IPS DF 6.9 (cell line): ENCODE results near the gene GPR61.

Experiments
- DNase-seq: peaks from one replicate; pipeline ENCODE4 v3.0.0-alpha.2; 2013; ENCODE audit warnings: low read depth, low spot score
- H3K27ac ChIP-seq: one replicate; pipeline ENCODE4 v1.5.1; 2013; ENCODE audit warnings: low read length, control low read depth
- H3K27me3 ChIP-seq: 2 replicates; pipeline ENCODE4 v1.6.1; 2013; ENCODE audit warnings: mild to moderate bottlenecking, low read length; ENCODE audit not compliant: control insufficient read depth, insufficient read depth
- H3K36me3 ChIP-seq: 2 replicates; pipeline ENCODE4 v1.6.1; 2013; ENCODE audit warnings: low read length; ENCODE audit not compliant: control insufficient read depth, insufficient read depth
- H3K4me1 ChIP-seq: 2 replicates; pipeline ENCODE4 v1.6.1; 2013; ENCODE audit warnings: low read length; ENCODE audit not compliant: control insufficient read depth, insufficient read depth
- H3K4me3 ChIP-seq: 2 replicates; pipeline ENCODE4 v1.5.1; 2013; ENCODE audit warnings: mild to moderate bottlenecking, low read length
- H3K9me3 ChIP-seq: 2 replicates; pipeline ENCODE4 v1.6.1; 2013; ENCODE audit warnings: low read length, inconsistent platforms; ENCODE audit not compliant: control insufficient read depth, insufficient read depth
- WGBS: extraction: QIAGEN DNeasy Blood & Tissue Kit; methylation state at CpG from one replicate; pipeline ENCODE4 v1.1.7; 2013; ENCODE audit warnings: mixed read lengths, missing lambda C conversion rate; ENCODE audit not compliant: insufficient read length, insufficient coverage; 5-methylcytosine and 5-hydroxymethylcytosine counted together

GPR61 gene

DNA sequence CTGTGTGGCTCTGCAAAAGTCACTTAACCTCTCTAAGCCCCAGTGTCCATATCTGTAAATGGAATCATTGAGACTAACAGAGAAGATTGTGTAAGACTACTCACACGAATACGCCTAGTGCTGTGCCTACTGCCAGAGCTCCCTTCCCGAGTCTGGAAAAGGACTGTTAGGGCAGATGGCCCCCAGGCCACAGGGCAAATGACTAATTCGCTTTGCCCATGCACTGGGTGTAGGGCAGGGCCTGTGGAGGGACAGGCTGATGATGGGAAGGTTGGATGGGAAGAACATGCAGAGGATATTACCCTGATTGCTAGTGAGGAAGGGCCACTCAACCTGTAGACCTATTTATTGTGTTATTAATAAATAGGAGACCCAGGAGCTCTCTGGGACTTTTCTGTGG lies 4.2 kb upstream of the GPR61 start:
- Histone ChIP-seq H3K36me3 (no peaks in the 10 kb centered on the region), H3K4me1 (no peaks in the 10 kb centered on the region), H3K9me3 (no peaks in the 10 kb centered on the region), H3K27ac (no peak overlapping the region), H3K4me3 (no peak overlapping the region), H3K27me3 (no peaks in the 10 kb centered on the region)
- no CpG with 5 or more reads among the region's 4 CpGs for WGBS
- DNase-seq = no peak

- H3K36me3 ChIP-seq = no peaks in the 10 kb centered on the region
- no peak overlapping the region for H3K4me3 ChIP-seq
- no CpG with 5 or more reads among the region's 5 CpGs for WGBS
- H3K9me3 ChIP-seq = no peaks in the 10 kb centered on the region
- no peak overlapping the region for H3K27ac ChIP-seq
- DNase-seq = no peak
- no peaks in the 10 kb centered on the region for H3K4me1 ChIP-seq
- no peaks in the 10 kb centered on the region for H3K27me3 ChIP-seq
These were observed 3.6 kb upstream of the GPR61 start for GRCh38 chr1:109535971-109536491.

- no peak for DNase-seq
- no CpG with 5 or more reads among the region's 9 CpGs for WGBS
These were observed 2.1 kb upstream of the GPR61 start for GRCh38 chr1:109537450-109538178.

GRCh38 chr1:109538827-109539555 lies 681 bp upstream of the GPR61 start:
- Histone ChIP-seq H3K27ac (no peak overlapping the region), H3K27me3 (no peaks in the 10 kb centered on the region), H3K4me1 (no peaks in the 10 kb centered on the region), H3K9me3 (no peaks in the 10 kb centered on the region), H3K36me3 (no peaks in the 10 kb centered on the region), H3K4me3 (no peak overlapping the region)
- no peak for DNase-seq
- WGBS = no CpG with 5 or more reads among the region's 9 CpGs

More at GRCh38 chr1:109537450-109538178, 2.1 kb upstream of the GPR61 start:
- Histone ChIP-seq H3K4me3 (no peak overlapping the region), H3K27ac (no peak overlapping the region), H3K27me3 (no peaks in the 10 kb centered on the region), H3K4me1 (no peaks in the 10 kb centered on the region), H3K9me3 (no peaks in the 10 kb centered on the region), H3K36me3 (no peaks in the 10 kb centered on the region)

GRCh38 chr1:109541102-109541501 lies 1.4 kb downstream of the GPR61 start:
- no CpG with 5 or more reads among the region's 3 CpGs for WGBS
- Histone ChIP-seq H3K9me3 (no peaks in the 10 kb centered on the region), H3K27me3 (no peaks in the 10 kb centered on the region), H3K4me3 (no peak overlapping the region), H3K4me1 (no peaks in the 10 kb centered on the region), H3K36me3 (no peaks in the 10 kb centered on the region), H3K27ac (no peak overlapping the region)
- no peak for DNase-seq

- H3K27me3 ChIP-seq = no peaks in the 10 kb centered on the region
- H3K4me1 ChIP-seq = no peaks in the 10 kb centered on the region
- DNase-seq = no peak
These were observed 3.0 kb downstream of the GPR61 start for GRCh38 chr1:109542657-109543056.

DNA sequence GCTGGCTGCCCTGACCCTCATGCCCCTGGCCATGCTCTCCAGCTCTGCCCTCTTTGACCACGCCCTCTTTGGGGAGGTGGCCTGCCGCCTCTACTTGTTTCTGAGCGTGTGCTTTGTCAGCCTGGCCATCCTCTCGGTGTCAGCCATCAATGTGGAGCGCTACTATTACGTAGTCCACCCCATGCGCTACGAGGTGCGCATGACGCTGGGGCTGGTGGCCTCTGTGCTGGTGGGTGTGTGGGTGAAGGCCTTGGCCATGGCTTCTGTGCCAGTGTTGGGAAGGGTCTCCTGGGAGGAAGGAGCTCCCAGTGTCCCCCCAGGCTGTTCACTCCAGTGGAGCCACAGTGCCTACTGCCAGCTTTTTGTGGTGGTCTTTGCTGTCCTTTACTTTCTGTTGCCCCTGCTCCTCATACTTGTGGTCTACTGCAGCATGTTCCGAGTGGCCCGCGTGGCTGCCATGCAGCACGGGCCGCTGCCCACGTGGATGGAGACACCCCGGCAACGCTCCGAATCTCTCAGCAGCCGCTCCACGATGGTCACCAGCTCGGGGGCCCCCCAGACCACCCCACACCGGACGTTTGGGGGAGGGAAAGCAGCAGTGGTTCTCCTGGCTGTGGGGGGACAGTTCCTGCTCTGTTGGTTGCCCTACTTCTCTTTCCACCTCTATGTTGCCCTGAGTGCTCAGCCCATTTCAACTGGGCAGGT lies 3.8 kb downstream of the GPR61 start:
- Histone ChIP-seq H3K27me3 (no peaks in the 10 kb centered on the region), H3K27ac (no peak overlapping the region), H3K36me3 (no peaks in the 10 kb centered on the region), H3K4me3 (no peak overlapping the region), H3K4me1 (no peaks in the 10 kb centered on the region), H3K9me3 (no peaks in the 10 kb centered on the region)
- no CpG with 5 or more reads among the region's 24 CpGs for WGBS
- DNase-seq = no peak

More at GRCh38 chr1:109542657-109543056, 3.0 kb downstream of the GPR61 start:
- Histone ChIP-seq H3K4me3 (no peak overlapping the region), H3K36me3 (no peaks in the 10 kb centered on the region), H3K27ac (no peak overlapping the region), H3K9me3 (no peaks in the 10 kb centered on the region)
- no CpG with 5 or more reads among the region's 10 CpGs for WGBS

DNA sequence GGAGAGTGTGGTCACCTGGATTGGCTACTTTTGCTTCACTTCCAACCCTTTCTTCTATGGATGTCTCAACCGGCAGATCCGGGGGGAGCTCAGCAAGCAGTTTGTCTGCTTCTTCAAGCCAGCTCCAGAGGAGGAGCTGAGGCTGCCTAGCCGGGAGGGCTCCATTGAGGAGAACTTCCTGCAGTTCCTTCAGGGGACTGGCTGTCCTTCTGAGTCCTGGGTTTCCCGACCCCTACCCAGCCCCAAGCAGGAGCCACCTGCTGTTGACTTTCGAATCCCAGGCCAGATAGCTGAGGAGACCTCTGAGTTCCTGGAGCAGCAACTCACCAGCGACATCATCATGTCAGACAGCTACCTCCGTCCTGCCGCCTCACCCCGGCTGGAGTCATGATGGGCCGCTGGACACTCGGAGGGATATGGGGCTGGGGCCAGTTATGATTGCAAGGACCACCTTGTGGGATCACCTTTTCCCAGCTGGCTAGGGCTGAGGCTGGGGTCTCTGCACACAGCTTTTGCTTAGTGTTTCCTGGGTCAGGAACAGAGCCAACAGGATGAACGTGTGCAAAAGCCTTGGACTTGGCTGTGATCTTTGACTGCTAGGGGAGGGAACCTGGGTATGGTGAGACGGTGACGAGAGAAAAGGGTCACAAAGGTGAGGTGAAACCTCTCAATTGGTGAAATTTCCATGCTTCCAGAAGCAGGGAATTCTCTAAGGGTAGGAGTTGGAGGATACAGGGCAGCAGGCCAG lies 4.5 kb downstream of the GPR61 start:
- no peaks in the 10 kb centered on the region for H3K36me3 ChIP-seq
- no peaks in the 10 kb centered on the region for H3K27me3 ChIP-seq
- DNase-seq = no peak

DNA sequence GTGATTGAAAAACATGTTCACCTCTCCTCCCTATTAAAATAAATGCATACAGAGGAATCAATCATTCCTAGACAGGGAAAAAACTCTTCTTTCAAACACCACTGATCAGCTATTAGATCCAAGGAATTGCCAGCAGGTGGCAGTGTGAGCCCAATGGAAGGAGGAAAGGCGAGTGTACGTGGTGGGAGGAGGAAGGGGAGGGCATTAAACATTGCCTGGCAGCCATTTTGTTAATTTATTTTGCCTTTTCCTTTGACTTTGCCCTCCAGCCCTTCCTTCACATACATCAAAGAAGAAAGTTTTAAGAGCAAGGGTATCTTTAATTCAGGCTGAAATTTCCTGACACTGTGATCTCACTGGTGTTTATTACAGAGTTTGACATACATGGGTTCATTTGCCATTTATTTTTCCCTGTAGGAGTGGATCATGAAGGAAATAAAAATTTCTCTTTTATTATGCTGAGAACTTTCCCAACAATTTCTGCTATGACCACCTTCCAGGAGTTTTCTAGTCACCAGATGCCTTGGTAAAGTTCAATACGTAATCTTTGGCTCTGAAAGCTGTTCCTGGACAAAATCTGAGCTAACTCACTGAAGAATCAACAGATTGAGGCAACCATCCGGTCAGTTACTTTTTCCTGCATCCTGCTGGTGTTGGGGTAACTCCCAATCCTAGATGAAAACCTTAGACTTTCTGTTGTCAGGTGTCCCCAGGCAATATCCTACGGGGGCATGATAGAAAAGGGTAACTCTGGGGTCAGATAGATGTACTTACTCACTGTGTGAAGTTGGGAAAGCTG lies 6.8 kb downstream of the GPR61 start:
- H3K9me3 ChIP-seq = no peaks in the 10 kb centered on the region
- H3K36me3 ChIP-seq = no peaks in the 10 kb centered on the region
- no peaks in the 10 kb centered on the region for H3K4me1 ChIP-seq
- no peak overlapping the region for H3K4me3 ChIP-seq
- no peak overlapping the region for H3K27ac ChIP-seq
- no CpG with 5 or more reads among the region's 5 CpGs for WGBS
- no peaks in the 10 kb centered on the region for H3K27me3 ChIP-seq
- DNase-seq = peak; percentile 68

More for the DNA sequence above, 4.5 kb downstream of the GPR61 start:
- Histone ChIP-seq H3K4me1 (no peaks in the 10 kb centered on the region), H3K27ac (no peak overlapping the region), H3K9me3 (no peaks in the 10 kb centered on the region), H3K4me3 (no peak overlapping the region)
- WGBS = no CpG with 5 or more reads among the region's 14 CpGs
